ENCODE data around the gene YKT6.

The YKT6 gene

GRCh38 chr7:44220046-44220357, 19.2 kb downstream of the YKT6 start:
- DNase-seq, result no peak

GRCh38 chr7:44220358-44221112, 19.8 kb downstream of the YKT6 start:
- no peak for DNase-seq

- no peak for DNase-seq
Measured at GRCh38 chr7:44221231-44221791, 20.5 kb downstream of the YKT6 start.

GRCh38 chr7:44222074-44222473, 21.3 kb downstream of the YKT6 start:
- DNase-seq, result no peak

GRCh38 chr7:44222776-44223261, 22.0 kb downstream of the YKT6 start:
- no peak for DNase-seq

GRCh38 chr7:44223362-44224079, 22.7 kb downstream of the YKT6 start:
- no peak for DNase-seq

- no peak for DNase-seq
Measured at GRCh38 chr7:44224080-44224973, 23.5 kb downstream of the YKT6 start.

GRCh38 chr7:44224974-44225565, 24.3 kb downstream of the YKT6 start:
- DNase-seq, result no peak

GRCh38 chr7:44225566-44226395, 25.0 kb downstream of the YKT6 start:
- no peak for DNase-seq

GRCh38 chr7:44226396-44226753, 25.6 kb downstream of the YKT6 start:
- DNase-seq, result no peak

- no peak for DNase-seq
Measured at GRCh38 chr7:44227911-44228310, 27.1 kb downstream of the YKT6 start.

GRCh38 chr7:44228571-44229350, 28.0 kb downstream of the YKT6 start:
- DNase-seq, result no peak

GRCh38 chr7:44229546-44230105, 28.8 kb downstream of the YKT6 start:
- no peak for DNase-seq

- no peak for DNase-seq
Measured at GRCh38 chr7:44230286-44230685, 29.5 kb downstream of the YKT6 start.

- no peak for DNase-seq
Measured at GRCh38 chr7:44231088-44231487, 30.3 kb downstream of the YKT6 start.

- no peak for DNase-seq
Measured at GRCh38 chr7:44232396-44232795, 31.6 kb downstream of the YKT6 start.

GRCh38 chr7:44232901-44233715, 32.3 kb downstream of the YKT6 start:
- no peak for DNase-seq

GRCh38 chr7:44235066-44235465, 34.3 kb downstream of the YKT6 start:
- DNase-seq, result no peak

GRCh38 chr7:44235582-44236332, 35.0 kb downstream of the YKT6 start:
- no peak for DNase-seq

Data from NCI-H226 (cell line).